Measurements from ENCODE around the gene ARHGEF19.
A peak's percentile ranks its signal among the peaks of the same experiment; 100 is the strongest.

Gene ARHGEF19

GRCh38 chr1:16248603-16249516 lies 36.4 kb upstream of the ARHGEF19 start:
- peak overlapping the region; percentile 94 for H3K27ac ChIP-seq
- no peak for TF ChIP-seq CTCF (conservative IDR thresholded peaks at IDR 0.05)

- no peak for TF ChIP-seq CTCF (conservative IDR thresholded peaks at IDR 0.05)
- H3K27ac ChIP-seq = peak overlapping the region; percentile 94
Measured at GRCh38 chr1:16248007-16248436, 35.6 kb upstream of the ARHGEF19 start.

- no peak for TF ChIP-seq CTCF (conservative IDR thresholded peaks at IDR 0.05)
- peak overlapping the region; percentile 94 for H3K27ac ChIP-seq
Measured at GRCh38 chr1:16247441-16247840, 35.0 kb upstream of the ARHGEF19 start.

- TF ChIP-seq CTCF (conservative IDR thresholded peaks at IDR 0.05) = no peak
- peak overlapping the region; percentile 94 for H3K27ac ChIP-seq
Measured at GRCh38 chr1:16246961-16247360, 34.5 kb upstream of the ARHGEF19 start.

- peak overlapping the region; percentile 94 for H3K27ac ChIP-seq
Measured at GRCh38 chr1:16246239-16246638, 33.8 kb upstream of the ARHGEF19 start.

- H3K27ac ChIP-seq = peak overlapping the region; percentile 94
- no peak for TF ChIP-seq CTCF (conservative IDR thresholded peaks at IDR 0.05)
Measured at GRCh38 chr1:16245476-16246196, 33.2 kb upstream of the ARHGEF19 start.

GRCh38 chr1:16244650-16245285 lies 32.3 kb upstream of the ARHGEF19 start:
- H3K27ac ChIP-seq = no peak overlapping the region
- peak; percentile 62 for TF ChIP-seq CTCF (conservative IDR thresholded peaks at IDR 0.05)

Data from VCaP (cell line).